ENCODE data around the gene SLC39A9. TPM values are rescaled to one million over a fixed set of nuclear protein-coding genes. Genes with fewer than 3 reads are reported as not detected.
"Not testable (repeated sequence)": the region's sequence is repeated elsewhere in the genome, so short reads cannot be mapped to it uniquely, and the experiment has no call there.

Gene SLC39A9
- total RNA-seq, 1 donor from 2014 or later = 17.2 TPM

DNA sequence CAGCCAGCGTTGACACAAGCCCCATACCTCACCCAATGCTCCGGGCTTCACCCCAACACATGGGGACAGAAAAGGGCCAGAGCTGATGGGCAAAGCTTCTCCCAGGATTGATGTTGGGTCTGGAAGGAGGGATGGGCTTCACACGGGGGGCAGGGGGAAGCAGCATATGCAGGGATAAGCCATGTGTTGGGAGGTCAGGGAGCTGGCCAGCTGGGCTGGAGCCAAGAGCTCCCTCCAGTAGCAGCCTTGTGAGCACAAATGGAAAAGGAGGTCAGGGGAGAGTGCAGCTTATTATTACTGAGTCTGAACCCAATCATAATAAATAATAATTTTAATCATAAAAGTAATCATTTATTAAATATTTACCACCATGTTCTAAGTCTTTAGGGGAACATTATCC is 95.3 kb downstream of the SLC39A9 start:
- intact Hi-C loops (cut with micrococcal nuclease) = no loop called here
- H3K4me3 ChIP-seq = no peak overlapping the region
- H3K4me1 ChIP-seq = no peaks in the 10 kb centered on the region
- no peak for DNase-seq
- no peaks in the 10 kb centered on the region for H3K9me3 ChIP-seq (replicated peaks)
- TF ChIP-seq, protein P1, sequence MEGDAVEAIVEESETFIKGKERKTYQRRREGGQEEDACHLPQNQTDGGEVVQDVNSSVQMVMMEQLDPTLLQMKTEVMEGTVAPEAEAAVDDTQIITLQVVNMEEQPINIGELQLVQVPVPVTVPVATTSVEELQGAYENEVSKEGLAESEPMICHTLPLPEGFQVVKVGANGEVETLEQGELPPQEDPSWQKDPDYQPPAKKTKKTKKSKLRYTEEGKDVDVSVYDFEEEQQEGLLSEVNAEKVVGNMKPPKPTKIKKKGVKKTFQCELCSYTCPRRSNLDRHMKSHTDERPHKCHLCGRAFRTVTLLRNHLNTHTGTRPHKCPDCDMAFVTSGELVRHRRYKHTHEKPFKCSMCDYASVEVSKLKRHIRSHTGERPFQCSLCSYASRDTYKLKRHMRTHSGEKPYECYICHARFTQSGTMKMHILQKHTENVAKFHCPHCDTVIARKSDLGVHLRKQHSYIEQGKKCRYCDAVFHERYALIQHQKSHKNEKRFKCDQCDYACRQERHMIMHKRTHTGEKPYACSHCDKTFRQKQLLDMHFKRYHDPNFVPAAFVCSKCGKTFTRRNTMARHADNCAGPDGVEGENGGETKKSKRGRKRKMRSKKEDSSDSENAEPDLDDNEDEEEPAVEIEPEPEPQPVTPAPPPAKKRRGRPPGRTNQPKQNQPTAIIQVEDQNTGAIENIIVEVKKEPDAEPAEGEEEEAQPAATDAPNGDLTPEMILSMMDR (IDR thresholded peaks at IDR 0.05; ENCODE audit: borderline replicate concordance) = no peak
- peaks cover 4% of the 10 kb centered on the region for H3K27me3 ChIP-seq (ENCODE audit: low read depth)
- no peak overlapping the region for H3K27ac ChIP-seq (replicated peaks)
- H3K36me3 ChIP-seq = no peaks in the 10 kb centered on the region

DNA sequence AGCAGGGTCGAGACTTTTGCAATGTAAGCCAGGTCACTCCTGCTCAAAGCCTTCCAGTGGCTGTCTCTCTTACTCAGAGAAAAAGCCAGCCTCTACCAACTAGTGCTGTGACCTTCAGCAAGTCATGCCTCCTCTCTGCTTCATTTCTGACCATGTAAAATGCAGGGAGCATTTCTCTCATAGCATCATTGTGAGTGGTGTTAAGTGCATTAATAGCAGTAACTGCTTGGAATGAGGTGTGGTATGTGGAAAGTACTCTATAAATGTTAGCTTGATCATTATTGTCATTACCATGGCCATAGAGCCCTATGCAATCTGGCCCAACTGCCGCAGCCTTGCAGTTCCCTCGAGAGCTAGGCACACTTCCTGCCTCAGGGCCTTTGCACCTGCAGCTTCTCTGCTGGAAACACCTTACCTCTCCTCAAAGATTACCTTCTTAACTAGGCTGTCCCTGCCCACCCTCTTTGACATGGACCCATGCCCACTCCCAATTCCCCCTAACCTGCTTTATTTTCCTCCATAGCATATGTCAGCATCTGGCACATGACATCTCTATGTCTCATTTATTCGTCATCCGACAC is 96.9 kb downstream of the SLC39A9 start:
- H3K36me3 ChIP-seq = no peaks in the 10 kb centered on the region
- H3K27me3 ChIP-seq (ENCODE audit: low read depth) = peaks cover 4% of the 10 kb centered on the region
- no peak overlapping the region for H3K4me3 ChIP-seq
- H3K9me3 ChIP-seq (replicated peaks) = no peaks in the 10 kb centered on the region
- DNase-seq = no peak
- intact Hi-C loops (cut with micrococcal nuclease) = no loop called here
- H3K27ac ChIP-seq (replicated peaks) = no peak overlapping the region
- TF ChIP-seq, protein P1 (IDR thresholded peaks at IDR 0.05; ENCODE audit: borderline replicate concordance) = no peak
- no peaks in the 10 kb centered on the region for H3K4me1 ChIP-seq

DNA sequence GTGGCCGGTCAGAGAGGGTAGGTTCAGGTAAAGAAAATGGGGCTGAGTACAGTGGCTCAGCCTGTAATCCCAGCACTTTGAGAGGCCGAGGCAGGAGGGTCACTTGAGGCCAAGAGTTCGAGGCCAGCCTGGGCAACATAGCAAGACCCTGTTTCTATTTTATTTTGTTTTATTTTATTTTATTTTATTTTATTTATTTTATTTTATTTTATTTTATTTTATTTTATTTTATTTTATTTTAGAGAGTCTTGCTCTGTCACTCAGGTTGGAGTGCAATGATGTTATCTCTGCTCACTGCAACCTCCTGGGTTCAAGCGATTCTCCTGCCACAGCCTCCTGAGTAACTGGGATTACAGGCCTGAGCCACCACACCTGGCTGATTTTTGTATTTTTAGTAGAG is 99.4 kb downstream of the SLC39A9 start:
- H3K4me3 ChIP-seq; DNase-seq; H3K36me3 ChIP-seq; H3K27ac ChIP-seq (replicated peaks); H3K27me3 ChIP-seq (ENCODE audit: low read depth); intact Hi-C loops (cut with micrococcal nuclease); H3K9me3 ChIP-seq (replicated peaks): not testable (repeated sequence)
- H3K4me1 ChIP-seq = peaks cover 15% of the 10 kb centered on the region

DNA sequence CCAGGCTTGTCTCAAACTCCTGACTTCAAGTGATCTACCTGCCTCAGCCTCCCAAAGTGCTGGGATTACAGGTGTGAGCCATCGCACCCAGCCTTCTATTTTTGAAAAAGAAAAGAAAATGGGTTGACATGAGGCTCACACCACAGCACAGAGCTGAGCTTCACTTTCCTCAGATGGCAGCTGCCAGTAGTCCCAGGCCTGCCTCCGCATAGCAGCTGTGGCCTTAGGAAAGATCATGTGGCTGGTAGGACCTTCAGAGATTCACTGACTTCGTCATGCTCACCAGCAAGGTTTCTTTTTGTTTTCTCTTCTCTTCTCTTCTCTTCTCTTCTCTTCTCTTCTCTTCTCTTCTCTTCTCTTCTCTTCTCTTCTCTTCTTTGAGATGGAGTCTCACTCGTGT is 99.8 kb downstream of the SLC39A9 start:
- H3K9me3 ChIP-seq (replicated peaks); intact Hi-C loops (cut with micrococcal nuclease); H3K27me3 ChIP-seq (ENCODE audit: low read depth); DNase-seq; H3K4me3 ChIP-seq; H3K36me3 ChIP-seq; H3K27ac ChIP-seq (replicated peaks): not testable (repeated sequence)
- peaks cover 15% of the 10 kb centered on the region for H3K4me1 ChIP-seq

DNA sequence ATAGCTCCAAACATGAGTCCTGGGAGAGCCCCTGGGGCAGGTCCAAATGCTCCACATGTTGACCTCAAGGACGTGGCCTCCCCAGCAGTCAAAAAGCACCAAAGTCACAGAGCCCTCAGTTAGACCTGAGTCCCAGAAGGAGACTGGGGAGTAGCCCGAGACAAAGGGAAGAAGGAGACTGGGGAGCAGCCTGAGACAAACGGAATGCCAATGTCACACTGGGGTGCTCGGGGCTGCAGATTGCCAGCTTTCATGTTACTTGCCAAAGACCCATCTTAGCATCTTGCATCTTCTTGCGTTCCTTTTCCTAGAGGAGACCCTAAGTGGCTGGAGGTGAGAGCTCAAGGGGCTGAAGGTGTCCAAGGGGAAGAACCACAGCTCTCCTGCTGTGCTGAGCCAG is 100.9 kb downstream of the SLC39A9 start:
- no peak overlapping the region for H3K27ac ChIP-seq (replicated peaks)
- no peaks in the 10 kb centered on the region for H3K36me3 ChIP-seq
- no peak for DNase-seq
- peaks cover 4% of the 10 kb centered on the region for H3K27me3 ChIP-seq (ENCODE audit: low read depth)
- no peaks in the 10 kb centered on the region for H3K9me3 ChIP-seq (replicated peaks)
- peaks cover 15% of the 10 kb centered on the region for H3K4me1 ChIP-seq
- TF ChIP-seq, protein P1 (IDR thresholded peaks at IDR 0.05; ENCODE audit: borderline replicate concordance) = no peak
- H3K4me3 ChIP-seq = no peak overlapping the region
- intact Hi-C loops (cut with micrococcal nuclease) = no loop called here

DNA sequence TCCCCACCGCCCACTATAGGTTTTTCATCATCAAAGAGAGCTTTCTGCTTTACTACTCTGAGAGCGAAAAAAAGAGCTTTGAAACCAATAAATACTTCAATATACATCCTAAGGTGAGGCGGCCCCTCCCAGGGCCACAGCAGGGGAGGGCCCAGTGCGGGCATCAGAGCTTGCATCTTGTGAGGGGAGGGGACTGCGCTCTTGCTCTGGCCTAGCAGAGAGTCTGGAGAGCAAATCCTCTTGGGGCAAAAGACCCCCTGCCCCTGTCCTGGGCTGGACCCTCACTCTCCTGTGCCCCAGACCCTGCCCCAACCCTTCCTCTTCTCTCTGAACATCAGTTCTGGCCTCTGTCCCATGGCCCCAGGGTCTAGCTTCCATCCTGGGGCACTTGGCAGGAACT is 101.6 kb downstream of the SLC39A9 start:
- peaks cover 15% of the 10 kb centered on the region for H3K4me1 ChIP-seq
- peaks cover 4% of the 10 kb centered on the region for H3K27me3 ChIP-seq (ENCODE audit: low read depth)
- TF ChIP-seq, protein P1 (IDR thresholded peaks at IDR 0.05; ENCODE audit: borderline replicate concordance) = no peak
- no peak overlapping the region for H3K27ac ChIP-seq (replicated peaks)
- no peak for DNase-seq
- H3K9me3 ChIP-seq (replicated peaks) = no peaks in the 10 kb centered on the region
- H3K4me3 ChIP-seq = no peak overlapping the region
- intact Hi-C loops (cut with micrococcal nuclease) = no loop called here
- no peaks in the 10 kb centered on the region for H3K36me3 ChIP-seq
